ENCODE data around the gene GOLGA3. TPM values are rescaled to one million over a fixed set of nuclear protein-coding genes. Genes with fewer than 3 reads are reported as not detected.

The GOLGA3 gene
- total and polyA plus RNA-seq, 2 donors from 2014 or later = 7.7 to 53.0 TPM

DNA sequence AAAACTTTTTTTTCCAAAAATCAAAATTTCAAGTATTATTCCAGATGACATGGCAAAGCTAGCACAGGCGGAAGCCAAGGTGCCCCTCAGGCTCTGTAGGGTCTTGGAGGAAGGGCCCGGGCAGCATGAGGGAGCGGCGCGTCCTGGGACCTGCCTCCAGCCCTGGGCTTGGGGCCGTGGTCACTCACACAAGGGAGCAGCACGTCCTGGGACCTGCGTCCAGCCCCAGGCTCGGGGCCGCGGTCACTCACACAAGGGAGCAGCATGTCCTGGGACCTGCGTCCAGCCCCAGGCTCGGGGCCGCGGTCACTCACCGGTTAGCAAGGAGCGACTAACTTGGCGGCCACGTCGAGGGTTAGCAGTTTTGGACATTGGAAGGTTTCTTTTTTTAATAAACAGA lies 11.9 kb upstream of the GOLGA3 start:
- Histone ChIP-seq H3K4me1 (ENCODE audit: control insufficient read depth in 2 of 3, insufficient read depth in 2 of 3, low read depth in 1 of 3, low read length in 3 of 3) (no peaks in the 10 kb centered on the region), H3K4me3 (ENCODE audit: low read length in 3 of 3) (no peak overlapping the region), H3K36me3 (ENCODE audit: control insufficient read depth in 2 of 3, insufficient read depth in 3 of 3, low read length in 3 of 3) (peaks cover 0 to 25% (median 20%) of the 10 kb centered on the region in 3 donors), H3K9me3 (ENCODE audit: control insufficient read depth in 2 of 3, insufficient read depth in 1 of 3, low read length in 3 of 3) (no peaks in the 10 kb centered on the region), H3K27me3 (ENCODE audit: control insufficient read depth, insufficient read depth, low read length) (no peaks in the 10 kb centered on the region), H3K27ac (ENCODE audit: low read depth in 2 of 2, low read length in 2 of 2) (no peak overlapping the region), H3K9ac (ENCODE audit: low read length in 3 of 3) (no peak overlapping the region)
- no peak for DNase-seq
- intact Hi-C loops (cut with DNase I) = no loop called here
- no peak for FAIRE-seq
- TF ChIP-seq, protein P1, sequence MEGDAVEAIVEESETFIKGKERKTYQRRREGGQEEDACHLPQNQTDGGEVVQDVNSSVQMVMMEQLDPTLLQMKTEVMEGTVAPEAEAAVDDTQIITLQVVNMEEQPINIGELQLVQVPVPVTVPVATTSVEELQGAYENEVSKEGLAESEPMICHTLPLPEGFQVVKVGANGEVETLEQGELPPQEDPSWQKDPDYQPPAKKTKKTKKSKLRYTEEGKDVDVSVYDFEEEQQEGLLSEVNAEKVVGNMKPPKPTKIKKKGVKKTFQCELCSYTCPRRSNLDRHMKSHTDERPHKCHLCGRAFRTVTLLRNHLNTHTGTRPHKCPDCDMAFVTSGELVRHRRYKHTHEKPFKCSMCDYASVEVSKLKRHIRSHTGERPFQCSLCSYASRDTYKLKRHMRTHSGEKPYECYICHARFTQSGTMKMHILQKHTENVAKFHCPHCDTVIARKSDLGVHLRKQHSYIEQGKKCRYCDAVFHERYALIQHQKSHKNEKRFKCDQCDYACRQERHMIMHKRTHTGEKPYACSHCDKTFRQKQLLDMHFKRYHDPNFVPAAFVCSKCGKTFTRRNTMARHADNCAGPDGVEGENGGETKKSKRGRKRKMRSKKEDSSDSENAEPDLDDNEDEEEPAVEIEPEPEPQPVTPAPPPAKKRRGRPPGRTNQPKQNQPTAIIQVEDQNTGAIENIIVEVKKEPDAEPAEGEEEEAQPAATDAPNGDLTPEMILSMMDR (IDR thresholded peaks at IDR 0.05; ENCODE audit: borderline replicate concordance, extremely low read depth, insufficient read depth) = no peak

DNA sequence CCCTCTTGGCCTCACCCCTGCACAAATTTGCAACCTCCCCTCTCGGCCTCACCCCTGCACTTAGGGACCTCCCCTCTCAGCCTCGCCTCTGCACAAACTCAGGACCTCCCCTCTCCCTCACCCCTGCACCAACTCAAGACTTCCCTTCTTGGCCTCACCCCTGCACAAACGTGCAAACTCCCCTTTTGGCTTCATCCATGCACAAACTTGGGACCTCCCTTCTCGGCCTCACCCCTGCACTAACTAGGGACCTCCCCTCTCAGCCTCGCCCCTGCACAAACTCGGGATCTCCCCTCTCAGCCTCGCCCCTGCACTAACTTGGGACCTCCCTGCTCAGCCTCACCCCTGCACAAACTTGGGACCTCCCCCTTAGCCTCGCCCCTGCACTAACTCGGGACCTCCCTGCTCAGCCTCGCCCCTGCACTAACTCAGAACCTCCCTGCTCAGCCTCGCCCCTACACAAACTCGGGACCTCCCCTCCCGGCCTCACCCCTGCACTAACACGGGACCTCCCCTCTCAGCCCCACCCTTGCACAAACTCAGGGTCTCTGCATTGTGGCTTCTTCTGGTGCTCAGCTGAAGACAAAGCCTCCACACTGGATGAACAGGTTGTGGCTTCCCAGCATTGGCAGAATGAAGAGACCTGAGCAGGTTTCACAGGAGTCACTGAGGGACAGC lies 11.0 kb upstream of the GOLGA3 start:
- Histone ChIP-seq H3K4me3 (ENCODE audit: low read length in 3 of 3) (no peak overlapping the region), H3K27me3 (ENCODE audit: control insufficient read depth, insufficient read depth, low read length) (no peaks in the 10 kb centered on the region), H3K36me3 (ENCODE audit: control insufficient read depth in 2 of 3, insufficient read depth in 3 of 3, low read length in 3 of 3) (peaks cover 0 to 27% (median 19%) of the 10 kb centered on the region in 3 donors), H3K4me1 (ENCODE audit: control insufficient read depth in 2 of 3, insufficient read depth in 2 of 3, low read depth in 1 of 3, low read length in 3 of 3) (no peaks in the 10 kb centered on the region), H3K9ac (ENCODE audit: low read length in 3 of 3) (no peak overlapping the region), H3K9me3 (ENCODE audit: control insufficient read depth in 2 of 3, insufficient read depth in 1 of 3, low read length in 3 of 3) (no peaks in the 10 kb centered on the region), H3K27ac (ENCODE audit: low read depth in 2 of 2, low read length in 2 of 2) (no peak overlapping the region)
- TF ChIP-seq, protein P1 (IDR thresholded peaks at IDR 0.05; ENCODE audit: borderline replicate concordance, extremely low read depth, insufficient read depth) = no peak
- no peak for FAIRE-seq
- no peak for DNase-seq
- intact Hi-C loops (cut with DNase I) = no loop called here

DNA sequence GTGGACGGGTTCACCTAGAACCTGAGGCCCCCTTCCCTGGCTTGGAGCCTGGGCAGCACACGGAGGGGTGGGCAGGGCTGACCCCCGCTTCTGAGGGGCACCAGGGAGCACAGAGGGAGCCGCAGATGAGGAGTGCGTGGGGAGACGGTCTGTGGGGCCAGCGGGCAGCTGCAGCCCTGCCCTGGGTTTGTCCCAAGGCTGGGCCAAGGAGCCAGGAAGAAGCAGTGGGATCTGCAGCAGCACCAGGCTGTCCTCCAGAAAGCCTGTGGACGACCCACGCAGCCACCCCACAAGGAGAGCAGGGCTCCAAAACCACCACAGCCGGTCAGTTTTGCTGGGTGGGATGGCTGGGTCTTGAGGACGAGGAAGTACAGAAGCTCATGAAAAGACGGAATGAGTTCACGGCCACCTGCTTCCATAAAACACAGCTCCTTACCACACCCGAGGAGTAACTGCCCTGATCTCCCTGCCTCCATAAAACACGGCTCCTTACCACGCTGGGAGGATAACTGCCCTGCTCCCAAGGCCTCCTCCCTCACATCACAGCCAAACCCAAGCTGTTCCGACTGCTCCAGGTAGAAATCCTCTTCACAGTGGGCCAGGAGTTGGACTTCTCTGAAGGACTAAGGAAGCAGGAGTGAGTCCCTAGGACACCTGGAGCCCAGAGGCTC lies 9.9 kb upstream of the GOLGA3 start:
- Histone ChIP-seq H3K4me3 (ENCODE audit: low read length in 3 of 3) (no peak overlapping the region), H3K9me3 (ENCODE audit: control insufficient read depth in 2 of 3, insufficient read depth in 1 of 3, low read length in 3 of 3) (no peaks in the 10 kb centered on the region), H3K36me3 (ENCODE audit: control insufficient read depth in 2 of 3, insufficient read depth in 3 of 3, low read length in 3 of 3) (peaks cover 0 to 27% (median 17%) of the 10 kb centered on the region in 3 donors), H3K27ac (ENCODE audit: low read depth in 2 of 2, low read length in 2 of 2) (no peak overlapping the region), H3K4me1 (ENCODE audit: control insufficient read depth in 2 of 3, insufficient read depth in 2 of 3, low read depth in 1 of 3, low read length in 3 of 3) (no peaks in the 10 kb centered on the region), H3K27me3 (ENCODE audit: control insufficient read depth, insufficient read depth, low read length) (no peaks in the 10 kb centered on the region), H3K9ac (ENCODE audit: low read length in 3 of 3) (no peak overlapping the region)
- no peak for DNase-seq
- intact Hi-C loops (cut with DNase I) = no loop called here
- no peak for FAIRE-seq
- TF ChIP-seq, protein P1 (IDR thresholded peaks at IDR 0.05; ENCODE audit: borderline replicate concordance, extremely low read depth, insufficient read depth) = no peak
